ENCODE data around the gene MICU2.
"Not testable (repeated sequence)": the region's sequence is repeated elsewhere in the genome, so short reads cannot be mapped to it uniquely, and the experiment has no call there.

Gene MICU2

DNA sequence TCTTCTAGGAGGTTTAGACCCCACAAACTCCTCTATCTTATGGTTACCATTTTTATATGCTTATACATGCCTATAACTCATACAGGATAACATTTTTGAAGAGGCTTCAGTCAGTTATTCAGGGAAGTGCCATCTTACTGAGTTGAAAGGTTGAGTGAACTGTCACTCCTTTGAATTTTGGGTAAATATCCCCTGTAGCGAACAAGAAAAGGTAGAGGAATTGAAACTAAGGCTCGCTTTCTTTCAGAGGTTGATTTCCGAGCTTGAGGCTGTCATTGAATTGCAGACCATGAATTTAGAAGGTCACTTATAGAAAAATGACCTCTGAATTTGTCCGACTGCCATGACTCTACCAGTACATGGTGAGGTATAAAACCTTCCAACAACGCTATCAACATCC is 35.1 kb downstream of the MICU2 start:
- TF ChIP-seq, protein P1, sequence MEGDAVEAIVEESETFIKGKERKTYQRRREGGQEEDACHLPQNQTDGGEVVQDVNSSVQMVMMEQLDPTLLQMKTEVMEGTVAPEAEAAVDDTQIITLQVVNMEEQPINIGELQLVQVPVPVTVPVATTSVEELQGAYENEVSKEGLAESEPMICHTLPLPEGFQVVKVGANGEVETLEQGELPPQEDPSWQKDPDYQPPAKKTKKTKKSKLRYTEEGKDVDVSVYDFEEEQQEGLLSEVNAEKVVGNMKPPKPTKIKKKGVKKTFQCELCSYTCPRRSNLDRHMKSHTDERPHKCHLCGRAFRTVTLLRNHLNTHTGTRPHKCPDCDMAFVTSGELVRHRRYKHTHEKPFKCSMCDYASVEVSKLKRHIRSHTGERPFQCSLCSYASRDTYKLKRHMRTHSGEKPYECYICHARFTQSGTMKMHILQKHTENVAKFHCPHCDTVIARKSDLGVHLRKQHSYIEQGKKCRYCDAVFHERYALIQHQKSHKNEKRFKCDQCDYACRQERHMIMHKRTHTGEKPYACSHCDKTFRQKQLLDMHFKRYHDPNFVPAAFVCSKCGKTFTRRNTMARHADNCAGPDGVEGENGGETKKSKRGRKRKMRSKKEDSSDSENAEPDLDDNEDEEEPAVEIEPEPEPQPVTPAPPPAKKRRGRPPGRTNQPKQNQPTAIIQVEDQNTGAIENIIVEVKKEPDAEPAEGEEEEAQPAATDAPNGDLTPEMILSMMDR (IDR thresholded peaks at IDR 0.05; ENCODE audit: control insufficient read depth, extremely low read depth, insufficient read depth), result no peak
- no peak overlapping the region for H3K4me3 ChIP-seq (ENCODE audit: low read depth, low read length)
- DNase-seq (ENCODE audit: low read depth), result no peak

DNA sequence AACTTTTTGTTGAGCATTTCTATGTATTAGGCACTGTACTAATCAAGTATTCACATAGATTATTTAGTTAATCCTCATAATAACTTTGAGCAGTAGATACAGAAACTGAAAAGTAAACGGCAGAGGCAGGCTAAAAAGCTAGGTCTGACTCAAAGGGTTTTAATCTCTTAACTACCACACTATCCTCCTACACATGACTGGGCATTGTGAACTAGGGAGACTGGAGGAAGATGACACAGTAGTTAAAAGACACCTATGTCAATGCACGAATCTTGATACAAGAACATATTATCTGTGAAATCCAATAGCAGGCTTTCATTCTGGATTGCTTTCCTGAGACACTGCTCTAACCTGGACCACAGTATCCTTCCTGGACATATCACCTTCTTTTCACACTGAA is 36.3 kb downstream of the MICU2 start:
- DNase-seq (ENCODE audit: low read depth), result no peak
- TF ChIP-seq, protein P1 (IDR thresholded peaks at IDR 0.05; ENCODE audit: control insufficient read depth, extremely low read depth, insufficient read depth), result no peak

DNA sequence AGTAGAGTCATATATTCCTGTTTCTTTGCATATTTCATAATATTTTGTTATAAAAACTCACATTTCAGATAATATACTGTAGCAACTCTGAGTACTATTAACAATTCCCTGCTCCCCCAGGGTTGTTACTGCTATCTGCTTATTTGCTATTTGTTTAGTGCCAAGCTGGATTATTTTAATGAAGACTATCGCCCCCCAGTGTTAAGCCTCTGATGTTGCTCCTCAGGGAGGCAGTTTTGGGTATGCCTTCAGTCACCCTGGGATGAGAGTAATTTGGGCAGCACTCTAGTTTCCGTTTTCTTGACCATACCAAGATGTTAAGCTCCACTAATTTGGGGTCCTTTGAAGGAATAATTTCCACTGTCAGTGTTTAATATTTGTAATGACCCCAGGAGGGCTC is 46.0 kb downstream of the MICU2 start:
- no peak overlapping the region for H3K4me3 ChIP-seq (ENCODE audit: low read depth, low read length)
- DNase-seq (ENCODE audit: low read depth), result no peak
- TF ChIP-seq, protein P1 (IDR thresholded peaks at IDR 0.05; ENCODE audit: control insufficient read depth, extremely low read depth, insufficient read depth), result peak; percentile 55

More for the DNA sequence above, 36.3 kb downstream of the MICU2 start:
- H3K4me3 ChIP-seq (ENCODE audit: low read depth, low read length), result no peak overlapping the region

DNA sequence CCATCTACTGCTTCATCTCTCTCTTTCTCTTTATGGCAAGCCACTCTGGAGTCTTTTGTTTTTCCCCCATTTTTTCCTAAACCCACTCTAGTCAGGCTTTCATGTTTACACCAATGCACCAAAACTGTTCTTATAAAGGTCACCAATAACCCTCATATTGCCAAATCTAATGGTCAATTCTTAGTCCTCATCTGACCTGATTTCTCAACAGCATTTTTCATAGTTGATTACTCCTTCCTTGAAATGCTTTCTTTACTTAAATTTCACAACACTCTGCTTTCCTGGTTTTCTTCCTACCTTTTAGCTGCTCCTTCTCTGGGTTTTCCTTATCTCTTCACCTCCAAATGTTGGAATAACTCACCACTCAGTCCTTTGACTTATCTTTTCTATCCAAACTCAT is 47.9 kb downstream of the MICU2 start:
- TF ChIP-seq, protein P1 (IDR thresholded peaks at IDR 0.05; ENCODE audit: control insufficient read depth, extremely low read depth, insufficient read depth), result no peak
- DNase-seq (ENCODE audit: low read depth), result no peak
- no peak overlapping the region for H3K4me3 ChIP-seq (ENCODE audit: low read depth, low read length)

DNA sequence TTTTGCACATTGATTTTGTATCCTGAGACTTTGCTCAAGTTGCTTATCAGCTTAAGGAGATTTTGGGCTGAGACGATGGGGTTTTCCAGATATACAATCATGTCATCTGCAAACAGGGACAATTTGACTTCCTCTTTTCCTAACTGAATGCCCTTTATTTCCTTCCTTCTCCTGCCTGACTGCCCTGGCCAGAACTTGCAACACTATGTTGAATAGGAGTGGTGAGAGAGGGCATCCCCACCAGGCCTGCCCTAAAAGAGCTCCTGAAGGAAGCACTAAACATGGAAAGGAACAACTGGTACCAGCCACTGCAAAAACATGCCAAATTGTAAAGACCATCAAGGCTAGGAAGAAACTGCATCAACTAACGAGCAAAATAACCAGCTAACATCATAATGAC is 50.7 kb downstream of the MICU2 start:
- H3K4me3 ChIP-seq (ENCODE audit: low read depth, low read length); DNase-seq (ENCODE audit: low read depth): not testable (repeated sequence)

DNA sequence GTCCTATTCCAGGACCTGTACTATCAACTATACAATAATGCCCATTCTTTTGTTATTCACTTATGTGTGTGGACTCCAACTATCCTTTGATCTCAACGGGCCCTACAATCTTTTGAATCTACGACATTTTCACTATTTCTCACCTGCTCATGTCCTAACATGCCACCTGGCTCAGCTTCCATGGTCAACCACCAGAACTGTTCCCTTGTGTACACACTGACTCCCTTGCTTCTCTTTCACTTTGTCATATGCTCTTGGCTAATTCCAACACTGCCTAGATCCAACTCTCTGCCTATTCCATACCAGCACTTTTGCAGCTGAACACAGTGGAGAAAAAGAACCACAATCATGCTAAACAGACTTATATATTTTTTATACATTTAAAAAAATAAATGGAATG is 53.1 kb downstream of the MICU2 start:
- TF ChIP-seq, protein P1 (IDR thresholded peaks at IDR 0.05; ENCODE audit: control insufficient read depth, extremely low read depth, insufficient read depth), result no peak
- no peak overlapping the region for H3K4me3 ChIP-seq (ENCODE audit: low read depth, low read length)
- no peak for DNase-seq (ENCODE audit: low read depth)

DNA sequence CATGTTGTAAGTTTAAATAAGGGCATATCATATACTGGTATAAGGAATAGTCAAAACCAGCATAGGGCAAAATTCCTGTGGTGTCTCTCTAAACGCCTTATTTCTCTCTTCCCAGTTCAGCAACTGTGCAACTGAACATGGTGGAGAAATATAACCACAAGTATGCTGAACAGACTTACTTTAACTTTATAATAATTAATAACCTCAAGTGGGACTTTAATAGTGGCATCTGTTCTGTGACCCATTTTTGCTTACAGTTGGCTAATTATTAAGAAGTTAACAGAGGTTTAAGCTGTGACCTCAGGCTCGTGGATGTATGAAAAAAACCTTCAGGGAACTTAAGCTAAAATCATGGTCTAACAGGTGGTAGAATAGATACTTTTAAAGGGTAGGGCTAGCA is 54.3 kb downstream of the MICU2 start:
- DNase-seq (ENCODE audit: low read depth), result no peak
- no peak overlapping the region for H3K4me3 ChIP-seq (ENCODE audit: low read depth, low read length)
- TF ChIP-seq, protein P1 (IDR thresholded peaks at IDR 0.05; ENCODE audit: control insufficient read depth, extremely low read depth, insufficient read depth), result no peak
